Liver (tissue), 3 donors: ENCODE results near the gene MEGF11.

Experiments
- EGR1 ChIP-seq, 2 donors: IDR thresholded peaks; 2 replicates each; pipeline ENCODE4 v1.6.1; 2016 to 2018; ENCODE audit warnings: antibody characterized with exemption in 2 of 2, low read depth in 2 of 2
- HNF4A ChIP-seq, 2 donors: conservative IDR thresholded peaks; 2 replicates each; pipeline ENCODE4 v1.6.1; 2016; ENCODE audit warnings: antibody characterized with exemption in 2 of 2, mild to moderate bottlenecking in 2 of 2
- JUND ChIP-seq, 2 donors: IDR thresholded peaks; 2 replicates each; pipeline ENCODE4 v1.6.1; 2016; ENCODE audit warnings: antibody characterized with exemption in 2 of 2
- MAX ChIP-seq: IDR thresholded peaks from 2 replicates; pipeline ENCODE4 v1.6.1; 2016; ENCODE audit warnings: antibody characterized with exemption
- RAD21 ChIP-seq, 2 donors: IDR thresholded peaks; 2 replicates each; pipeline ENCODE4 v1.6.1; 2016; ENCODE audit warnings: antibody characterized with exemption in 2 of 2, mild to moderate bottlenecking in 2 of 2
- REST ChIP-seq: IDR thresholded peaks from 2 replicates; pipeline ENCODE4 v1.6.1; 2016; ENCODE audit warnings: antibody characterized with exemption, mild to moderate bottlenecking
- RXRA ChIP-seq, 2 donors: IDR thresholded peaks; 2 replicates each; pipeline ENCODE4 v1.6.1; 2017 to 2018; ENCODE audit warnings: antibody characterized with exemption in 2 of 2, mild to moderate bottlenecking in 1 of 2
- TAF1 ChIP-seq: conservative IDR thresholded peaks from 2 replicates; pipeline ENCODE4 v1.6.1; 2016; ENCODE audit warnings: antibody characterized with exemption, mild to moderate bottlenecking
- TF ChIP-seq, protein P1 (sequence below): fragments of 150-350 bp; IDR thresholded peaks from 2 replicates; pipeline ENCODE4 v1.5.1; 2017; ENCODE audit warnings: improper control_type of control experiment, low read depth, low read length; ENCODE audit not compliant: missing input control
- donor health status: healthy.
- donor health status: healthy.

GRCh38 chr15:66126456-66126855 lies 127.1 kb downstream of the MEGF11 start:
- TF ChIP-seq, protein P1, sequence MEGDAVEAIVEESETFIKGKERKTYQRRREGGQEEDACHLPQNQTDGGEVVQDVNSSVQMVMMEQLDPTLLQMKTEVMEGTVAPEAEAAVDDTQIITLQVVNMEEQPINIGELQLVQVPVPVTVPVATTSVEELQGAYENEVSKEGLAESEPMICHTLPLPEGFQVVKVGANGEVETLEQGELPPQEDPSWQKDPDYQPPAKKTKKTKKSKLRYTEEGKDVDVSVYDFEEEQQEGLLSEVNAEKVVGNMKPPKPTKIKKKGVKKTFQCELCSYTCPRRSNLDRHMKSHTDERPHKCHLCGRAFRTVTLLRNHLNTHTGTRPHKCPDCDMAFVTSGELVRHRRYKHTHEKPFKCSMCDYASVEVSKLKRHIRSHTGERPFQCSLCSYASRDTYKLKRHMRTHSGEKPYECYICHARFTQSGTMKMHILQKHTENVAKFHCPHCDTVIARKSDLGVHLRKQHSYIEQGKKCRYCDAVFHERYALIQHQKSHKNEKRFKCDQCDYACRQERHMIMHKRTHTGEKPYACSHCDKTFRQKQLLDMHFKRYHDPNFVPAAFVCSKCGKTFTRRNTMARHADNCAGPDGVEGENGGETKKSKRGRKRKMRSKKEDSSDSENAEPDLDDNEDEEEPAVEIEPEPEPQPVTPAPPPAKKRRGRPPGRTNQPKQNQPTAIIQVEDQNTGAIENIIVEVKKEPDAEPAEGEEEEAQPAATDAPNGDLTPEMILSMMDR = no peak
- TF ChIP-seq RXRA (IDR thresholded peaks at IDR 0.05) = no peak
- no peak for TF ChIP-seq MAX
- TF ChIP-seq RAD21 (IDR thresholded peaks at IDR 0.05) = no peak
- no peak for TF ChIP-seq REST
- TF ChIP-seq JUND (IDR thresholded peaks at IDR 0.05) = no peak
- TF ChIP-seq TAF1 = no peak
- TF ChIP-seq EGR1 (IDR thresholded peaks at IDR 0.05; ENCODE audit: low read depth in 2 of 2) = no peak
- TF ChIP-seq HNF4A (conservative IDR thresholded peaks at IDR 0.05) = no peak
